Activated T-cell treated with anti-CD3 and anti-CD28 coated beads, Interleukin-2, amount 50 U/mL, for 1 hour (primary cell): ENCODE results near the gene AFF3.

Experiments
- DNase-seq: peaks from one replicate; pipeline ENCODE4 v3.0.0-alpha.2; 2020

Gene AFF3

GRCh38 chr2:100041385-100041784 is 101.0 kb downstream of the AFF3 start:
- no peak for DNase-seq

GRCh38 chr2:100040906-100041305 is 101.5 kb downstream of the AFF3 start:
- no peak for DNase-seq

DNA sequence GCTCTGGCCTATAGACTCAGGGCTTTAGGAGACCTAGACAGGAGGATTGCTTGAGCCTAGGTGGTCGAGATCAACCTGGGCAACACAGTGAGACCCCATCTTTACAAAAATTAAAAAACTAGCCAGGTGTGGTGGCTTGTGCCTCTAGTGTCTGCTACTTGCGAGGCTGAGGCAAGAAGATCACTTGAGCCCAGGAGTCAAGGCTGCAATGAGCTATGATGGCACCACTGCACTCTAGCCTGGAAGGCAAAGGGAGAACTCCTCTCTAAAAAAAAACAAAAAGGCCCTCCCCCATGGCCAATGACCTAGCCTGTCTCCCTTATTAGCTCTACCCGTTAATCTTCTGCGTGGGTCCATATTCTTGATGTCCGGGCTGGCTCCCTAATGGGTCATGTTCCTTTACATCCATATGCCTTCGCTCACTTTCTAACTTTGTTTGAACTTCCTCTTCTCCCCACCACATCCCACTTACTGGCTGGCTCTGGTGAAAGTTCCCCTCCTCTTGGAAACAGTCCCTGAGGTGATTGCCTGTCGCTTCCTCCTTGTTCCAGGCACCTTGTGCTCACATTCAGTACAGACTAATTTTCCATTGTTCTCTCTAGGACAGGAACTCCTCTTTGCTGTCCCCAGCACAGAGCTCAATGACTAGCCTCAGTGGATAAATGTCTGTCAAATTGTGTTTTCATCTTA is 103.0 kb downstream of the AFF3 start:
- DNase-seq = no peak

- DNase-seq = no peak
Observed at GRCh38 chr2:100038011-100038410, 104.4 kb downstream of the AFF3 start.

GRCh38 chr2:100036793-100037192 is 105.6 kb downstream of the AFF3 start:
- DNase-seq = no peak

GRCh38 chr2:100036026-100036425 is 106.4 kb downstream of the AFF3 start:
- no peak for DNase-seq

DNA sequence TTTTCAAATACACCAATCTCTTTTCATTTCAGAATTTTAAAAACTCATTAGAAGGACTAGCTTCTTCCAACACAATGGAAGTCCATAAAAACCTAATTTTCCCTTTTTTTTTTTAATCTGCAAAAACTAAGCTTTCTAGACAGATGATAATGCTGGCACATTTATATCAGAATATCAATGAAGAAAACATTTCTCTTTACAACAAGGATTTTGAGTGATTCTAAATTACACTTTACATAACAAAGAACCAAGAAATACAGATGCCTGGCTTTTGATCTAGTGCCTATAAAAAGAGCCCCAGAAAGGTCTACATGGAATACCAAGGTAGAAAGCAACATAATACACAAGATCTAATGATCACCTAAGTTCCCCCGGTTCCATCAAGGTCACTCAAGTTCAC is 108.0 kb downstream of the AFF3 start:
- no peak for DNase-seq

DNA sequence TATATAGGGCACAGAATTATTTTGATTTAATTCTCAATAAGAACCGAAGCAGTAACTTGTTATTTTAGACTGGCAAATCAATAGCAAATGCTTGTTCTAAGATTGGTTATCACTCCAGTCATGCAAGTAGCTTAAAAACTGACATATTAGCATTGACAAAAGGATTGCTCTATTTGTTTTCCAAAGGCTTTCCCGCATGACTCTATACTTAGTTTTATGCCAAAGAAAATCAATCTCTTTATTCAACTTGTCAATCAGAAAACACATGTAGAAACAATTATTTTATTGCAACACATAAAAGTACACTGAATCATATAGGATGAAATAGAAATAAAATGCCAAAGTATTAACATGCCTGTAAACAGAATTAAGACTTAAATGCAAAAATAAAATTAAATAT is 108.4 kb downstream of the AFF3 start:
- DNase-seq = no peak

DNA sequence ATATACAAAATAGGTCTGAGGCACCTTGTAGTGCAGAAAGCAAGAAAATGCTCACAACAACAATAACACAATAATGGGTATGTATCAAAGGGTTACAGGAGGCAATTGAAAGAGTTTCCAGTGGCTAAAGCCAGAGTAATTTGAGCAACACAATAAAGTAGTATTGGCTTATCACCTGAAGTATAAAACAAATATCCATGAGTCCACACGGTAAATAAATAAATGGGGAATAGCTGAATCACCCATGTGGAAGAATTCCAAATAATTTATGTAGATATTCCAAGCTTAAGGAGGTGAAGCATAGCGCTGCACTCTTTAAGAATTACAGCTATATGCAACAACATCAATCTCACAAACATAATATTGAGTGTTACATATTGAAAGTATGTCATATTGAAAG is 110.8 kb downstream of the AFF3 start:
- no peak for DNase-seq

- no peak for DNase-seq
Observed at GRCh38 chr2:100029460-100029859, 112.9 kb downstream of the AFF3 start.

DNA sequence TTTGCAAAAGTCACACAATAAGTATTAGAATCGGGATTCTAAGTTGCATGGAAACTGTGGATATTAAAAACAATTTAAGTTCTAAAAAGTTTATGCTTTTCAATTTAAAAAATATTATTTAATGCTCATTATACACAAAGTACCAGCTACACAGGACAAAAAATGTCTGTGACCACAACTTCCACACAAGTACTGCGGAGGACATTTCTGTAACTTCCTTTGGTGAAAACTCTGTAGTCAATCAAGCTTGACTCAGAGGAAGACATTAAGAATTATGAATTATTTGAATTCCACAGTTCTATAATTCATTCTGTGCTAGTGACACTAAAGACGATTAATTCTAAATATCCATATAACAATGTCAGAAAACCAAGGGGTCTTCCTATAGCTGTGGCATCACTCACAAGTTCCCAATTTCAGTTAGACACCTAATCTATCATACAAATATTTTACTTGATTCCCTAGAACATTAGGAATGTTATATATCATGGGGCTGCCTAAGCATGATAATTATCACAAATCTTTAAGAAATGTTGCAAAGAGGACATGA is 120.5 kb downstream of the AFF3 start:
- no peak for DNase-seq

DNA sequence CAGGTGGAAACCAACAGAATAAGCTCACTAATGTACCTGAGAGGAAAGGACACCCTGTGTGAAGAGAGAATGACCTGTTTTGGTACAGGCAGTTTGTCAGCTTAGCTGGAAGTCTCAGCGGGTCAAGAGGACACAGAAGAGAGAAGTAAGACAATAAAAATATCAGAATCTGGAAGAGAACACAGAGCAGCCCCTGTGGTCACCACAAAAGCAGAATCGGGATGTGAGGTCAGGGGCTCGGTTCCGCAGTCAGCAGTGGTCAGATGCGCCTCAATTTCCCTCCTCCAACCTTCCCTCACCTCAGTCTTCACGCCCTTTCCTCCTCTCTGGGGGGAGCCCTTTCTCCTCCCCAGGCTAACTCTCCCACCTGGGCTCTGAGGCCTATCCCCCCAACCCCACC is 122.9 kb downstream of the AFF3 start:
- DNase-seq = no peak

GRCh38 chr2:100018341-100019193 is 123.8 kb downstream of the AFF3 start:
- DNase-seq = no peak

DNA sequence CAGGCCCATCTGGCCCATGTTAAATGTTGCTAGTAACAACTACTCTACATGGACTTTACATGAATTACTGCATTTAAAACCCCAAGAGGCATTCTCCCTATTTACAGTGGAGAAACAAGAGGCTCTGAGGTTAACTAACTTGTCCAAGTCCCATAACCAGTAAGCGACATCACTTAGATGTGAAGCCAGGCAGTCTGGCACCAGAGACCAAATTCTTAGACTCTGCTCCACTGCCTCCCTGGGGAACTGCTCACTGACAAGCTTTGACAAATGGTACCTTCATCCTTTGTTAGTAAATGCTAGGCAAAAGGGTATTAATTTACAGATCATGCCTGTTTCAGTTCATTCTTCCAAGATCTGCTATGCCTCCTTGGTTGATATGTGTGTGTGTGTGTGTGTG is 124.8 kb downstream of the AFF3 start:
- DNase-seq = no peak

DNA sequence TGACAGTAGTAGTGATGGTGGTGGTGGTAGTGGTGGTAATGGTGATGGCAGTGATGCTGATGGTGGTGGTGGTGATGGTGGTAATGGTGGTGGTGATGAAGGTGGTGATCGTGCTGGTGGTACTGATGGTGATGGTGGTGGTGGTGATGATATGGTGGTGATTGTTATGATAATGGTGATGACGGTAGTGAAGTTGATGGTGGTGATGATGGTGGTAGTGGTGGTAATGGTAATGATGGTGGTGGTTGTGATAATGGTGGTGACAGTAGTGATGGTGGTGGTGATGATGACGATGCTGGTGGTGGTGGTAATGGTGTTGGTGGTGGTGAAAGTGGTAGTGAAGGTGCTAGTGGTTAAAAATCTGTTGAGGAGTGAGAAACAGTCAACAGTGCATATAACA is 125.6 kb downstream of the AFF3 start:
- no peak for DNase-seq

GRCh38 chr2:100015849-100016248 is 126.5 kb downstream of the AFF3 start:
- no peak for DNase-seq

DNA sequence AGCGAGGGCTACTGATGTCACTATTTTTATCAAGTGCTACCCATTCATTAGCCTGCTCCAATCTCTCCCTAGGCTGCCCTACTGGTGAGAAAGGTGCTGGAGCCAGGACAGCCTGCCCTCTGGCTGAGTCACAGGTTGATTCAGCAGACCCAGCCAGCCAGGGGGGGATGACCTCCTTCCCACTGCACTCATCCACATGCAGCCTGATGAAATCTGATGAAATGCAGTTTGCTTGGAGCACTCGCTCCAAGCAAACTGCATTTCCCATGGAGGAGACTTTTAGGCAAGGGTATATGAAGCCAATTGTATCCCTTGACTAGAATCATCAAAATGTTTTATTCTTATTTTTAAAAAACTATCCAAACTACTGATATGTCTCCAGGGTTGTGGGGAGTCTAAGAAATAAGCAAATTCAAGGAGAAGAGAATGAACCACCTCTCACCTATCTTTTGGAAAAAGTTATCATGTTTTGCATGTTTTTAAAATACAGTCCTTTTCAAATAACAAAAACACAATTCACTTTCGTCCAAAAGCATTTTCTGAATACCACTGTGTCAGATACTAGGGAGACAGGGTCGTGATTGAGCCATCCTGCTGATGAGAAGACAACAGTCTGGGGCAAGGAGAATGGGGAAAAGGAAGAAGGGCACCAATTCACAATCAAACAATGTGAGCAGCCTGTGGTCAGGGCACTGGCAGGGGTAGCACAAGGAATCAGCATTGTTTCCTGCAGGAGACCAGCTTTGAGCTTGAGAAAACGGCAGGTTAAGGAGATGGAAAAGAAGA is 128.3 kb downstream of the AFF3 start:
- DNase-seq = no peak

- no peak for DNase-seq
Observed at GRCh38 chr2:100012561-100012960, 129.8 kb downstream of the AFF3 start.

- no peak for DNase-seq
Observed at GRCh38 chr2:100011272-100011731, 131.1 kb downstream of the AFF3 start.

DNA sequence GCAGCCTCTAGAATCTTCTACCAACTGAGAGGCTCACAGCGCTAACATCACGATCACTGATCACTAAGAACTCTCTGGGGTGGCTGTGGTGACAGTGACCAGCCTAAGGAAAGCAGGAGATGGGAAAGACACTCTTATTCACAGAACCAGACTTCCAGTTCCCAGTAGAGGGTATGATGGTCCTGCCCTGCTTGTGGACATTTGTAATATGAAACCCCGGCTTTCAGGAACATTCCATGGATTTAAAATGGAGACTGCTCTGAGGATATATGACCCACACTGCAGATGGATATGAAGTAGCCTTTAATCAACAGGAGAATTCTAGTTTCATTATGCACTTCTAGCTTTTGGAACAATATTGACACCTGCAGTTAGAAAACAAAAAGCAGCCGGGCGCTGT is 131.8 kb downstream of the AFF3 start:
- DNase-seq = no peak

- no peak for DNase-seq
Observed at GRCh38 chr2:100009743-100010142, 132.6 kb downstream of the AFF3 start.

DNA sequence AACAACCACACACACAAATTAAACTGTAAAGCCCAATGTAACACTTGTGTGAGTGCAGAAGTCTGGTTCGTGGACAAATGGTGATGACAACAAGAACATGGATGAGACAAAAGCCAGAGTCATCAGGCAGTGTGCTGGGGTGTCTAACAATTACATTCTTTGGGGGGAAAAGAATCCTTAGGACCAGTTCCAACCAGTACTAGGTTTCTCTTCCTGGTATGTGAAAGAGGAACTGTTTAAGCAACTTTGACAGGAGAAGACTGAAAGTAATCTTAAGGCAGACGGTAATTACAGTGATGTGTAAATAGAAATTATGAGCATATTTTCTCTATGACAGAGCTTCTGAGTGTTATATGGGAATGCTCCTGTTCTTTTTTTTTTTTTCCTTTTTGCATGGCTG is 133.4 kb downstream of the AFF3 start:
- no peak for DNase-seq

- no peak for DNase-seq
Observed at GRCh38 chr2:100006516-100006915, 135.9 kb downstream of the AFF3 start.
